ENCODE results near the gene ZSWIM3.

GRCh38 chr20:45905505-45906079 is 48.2 kb downstream of the ZSWIM3 start:
- TF ChIP-seq CTCF (IDR thresholded peaks at IDR 0.05; ENCODE audit: low read depth, low read length): no peak
- no peak for TF ChIP-seq EZH2phosphoT487 (IDR thresholded peaks at IDR 0.05; ENCODE audit: low read depth)

Measured in OCI-LY3 (cell line).